OCI-LY3 (cell line): ENCODE measurements around the gene CCNE1.

Experiments
- H2AFZ ChIP-seq: fragments of 200-600, 300-600 bp; shearing (Covaris generic); 2 replicates; pipeline ENCODE4 v1.6.0; 2014; ENCODE audit warnings: antibody characterized with exemption, low read depth, low read length
- H3K27ac ChIP-seq: fragments of 200-600, 300-600 bp; sonication (generic); 2 replicates; pipeline ENCODE4 v1.5.1; 2014; ENCODE audit warnings: mild to moderate bottlenecking, low read length, moderate library complexity, mixed read lengths
- H3K27me3 ChIP-seq: fragments of 200-600, 300-600 bp; sonication (generic); 2 replicates; pipeline ENCODE4 v1.6.1; 2014; ENCODE audit warnings: low read depth, low read length, mixed read lengths
- H3K36me3 ChIP-seq: fragments of 200-600, 300-600 bp; sonication (generic); replicated peaks from 2 replicates; pipeline ENCODE3; 2014; ENCODE audit warnings: low read depth, low read length, mixed read lengths
- H3K4me1 ChIP-seq: fragments of 300-600, 200-600 bp; sonication (generic); 2 replicates; pipeline ENCODE4 v1.6.1; 2014; ENCODE audit warnings: low read length, mixed read lengths
- H3K4me2 ChIP-seq: fragments of 200-600, 300-600 bp; sonication (generic); 2 replicates; pipeline ENCODE4 v1.6.1; 2014; ENCODE audit warnings: low read length, mixed read lengths
- H3K4me3 ChIP-seq: fragments of 300-600, 200-600 bp; sonication (generic); 2 replicates; pipeline ENCODE4 v1.5.1; 2014; ENCODE audit warnings: antibody characterized with exemption, mild to moderate bottlenecking, low read length, moderate library complexity
- H3K79me2 ChIP-seq: fragments of 300-600, 200-600 bp; shearing (Covaris generic); 2 replicates; pipeline ENCODE4 v1.6.1; 2014; ENCODE audit warnings: mild to moderate bottlenecking, low read length, mixed read lengths
- H3K9ac ChIP-seq: fragments of 300-600, 200-600 bp; shearing (Covaris generic); 2 replicates; pipeline ENCODE4 v1.6.0; 2014; ENCODE audit warnings: mild to moderate bottlenecking, low read length, moderate library complexity
- H3K9me3 ChIP-seq: fragments of 200-600, 300-600 bp; shearing (Covaris generic); 2 replicates; pipeline ENCODE4 v1.6.1; 2014; ENCODE audit warnings: low read length, mixed read lengths; ENCODE audit not compliant: insufficient read depth
- H4K20me1 ChIP-seq: fragments of 200-600, 300-600 bp; sonication (generic); 2 replicates; pipeline ENCODE4 v1.6.1; 2016; ENCODE audit warnings: low read length, mixed read lengths; ENCODE audit not compliant: insufficient read depth
- CTCF ChIP-seq: fragments of 200-600, 300-600 bp; sonication (generic); IDR thresholded peaks from 2 replicates; pipeline ENCODE4 v1.5.1; 2014; ENCODE audit warnings: antibody characterized with exemption, low read length, low read depth
- EZH2phosphoT487 ChIP-seq: fragments of 200-600 bp; shearing (Covaris generic); IDR thresholded peaks from 2 replicates; pipeline ENCODE4 v1.6.1; 2018; ENCODE audit warnings: antibody characterized with exemption, mixed run types, low read depth

Gene CCNE1

GRCh38 chr19:29850482-29850881 is 38.7 kb downstream of the CCNE1 start:
- no peak overlapping the region for H3K4me2 ChIP-seq
- TF ChIP-seq CTCF (no peak), EZH2phosphoT487 (no peak)
- H3K4me1 ChIP-seq: peaks cover 9% of the 10 kb centered on the region; the same call in 1 of the 2 replicates
- no peaks in the 10 kb centered on the region for H3K9me3 ChIP-seq
- no peaks in the 10 kb centered on the region for H4K20me1 ChIP-seq
- H3K4me3 ChIP-seq: no peak overlapping the region
- peaks cover 30% of the 10 kb centered on the region for H3K27me3 ChIP-seq
- H2AFZ ChIP-seq: no peak overlapping the region
- H3K27ac ChIP-seq: no peak overlapping the region
- H3K79me2 ChIP-seq: no peaks in the 10 kb centered on the region
- no peak overlapping the region for H3K9ac ChIP-seq
- H3K36me3 ChIP-seq: no peaks in the 10 kb centered on the region

DNA sequence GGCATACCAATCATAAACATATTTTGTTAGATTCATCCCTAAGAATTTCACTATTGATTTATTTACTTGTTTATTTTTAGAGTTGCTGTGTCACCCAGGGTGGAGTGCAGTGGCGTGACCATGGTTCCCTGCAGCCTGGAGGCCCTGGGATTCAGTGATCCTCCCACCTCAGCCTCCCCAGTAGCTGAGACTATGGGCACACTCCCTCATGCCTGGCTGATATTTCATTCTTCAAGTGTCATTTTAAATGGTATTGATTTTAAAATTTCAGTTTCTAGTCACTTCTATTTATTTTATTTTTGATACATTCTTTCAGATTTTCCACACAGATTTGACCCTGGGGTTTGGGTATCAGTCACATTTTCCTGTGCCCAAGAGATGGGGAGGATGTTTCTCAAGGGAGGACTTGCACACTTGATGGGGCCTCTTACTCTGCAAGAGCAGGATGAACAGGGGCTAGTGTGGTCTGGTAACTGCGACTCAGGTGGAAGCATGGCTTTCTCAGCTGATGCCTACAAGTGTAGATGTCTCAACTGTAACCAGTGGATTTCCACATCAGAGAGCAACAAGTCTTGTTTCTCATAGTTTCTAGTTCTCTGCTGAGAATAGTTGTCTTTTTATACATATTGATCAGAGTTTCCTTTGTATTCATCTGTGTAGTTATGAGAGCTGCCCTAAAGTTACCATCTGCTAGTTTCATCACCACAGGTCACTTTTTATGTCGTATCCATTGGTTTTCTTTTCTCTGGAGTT is 40.2 kb downstream of the CCNE1 start:
- Histone ChIP-seq H3K4me2 (no peak overlapping the region), H3K79me2 (no peaks in the 10 kb centered on the region), H2AFZ (no peak overlapping the region), H3K9me3 (no peaks in the 10 kb centered on the region), H3K4me1 (peaks cover 4% of the 10 kb centered on the region; the same call in 1 of the 2 replicates), H4K20me1 (no peaks in the 10 kb centered on the region), H3K4me3 (no peak overlapping the region), H3K27me3 (peaks cover 30% of the 10 kb centered on the region), H3K9ac (no peak overlapping the region), H3K36me3 (no peaks in the 10 kb centered on the region), H3K27ac (no peak overlapping the region)
- no peak for TF ChIP-seq CTCF
- TF ChIP-seq EZH2phosphoT487: no peak

DNA sequence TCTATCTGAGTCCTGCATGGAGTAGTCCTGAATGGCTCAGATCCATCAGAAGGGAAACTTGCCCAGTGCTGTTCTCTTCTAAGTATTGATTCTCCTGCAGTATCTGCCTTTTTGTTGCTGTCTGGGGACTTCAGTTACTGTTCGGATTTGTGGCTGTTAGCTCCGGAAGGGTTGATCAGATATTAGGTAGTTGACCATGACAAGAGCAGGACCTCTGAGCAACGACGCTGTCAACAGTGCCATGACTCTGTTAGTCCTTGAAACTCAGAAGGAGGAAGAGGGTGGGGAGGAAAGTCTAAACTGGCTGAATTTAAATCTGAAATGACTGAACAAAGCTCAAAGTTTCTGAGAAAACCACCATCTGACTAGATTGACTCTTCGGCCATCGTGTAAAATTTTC is 42.2 kb downstream of the CCNE1 start:
- TF ChIP-seq CTCF (no peak), EZH2phosphoT487 (no peak)
- H3K4me3 ChIP-seq: no peak overlapping the region
- H4K20me1 ChIP-seq: no peaks in the 10 kb centered on the region
- no peak overlapping the region for H3K9ac ChIP-seq
- peaks cover 7% of the 10 kb centered on the region; the same call in 1 of the 2 replicates for H3K4me1 ChIP-seq
- no peak overlapping the region for H3K4me2 ChIP-seq
- H3K36me3 ChIP-seq: no peaks in the 10 kb centered on the region
- H3K27me3 ChIP-seq: peaks cover 30% of the 10 kb centered on the region; the same call in 1 of the 2 replicates
- no peak overlapping the region for H3K27ac ChIP-seq
- H3K79me2 ChIP-seq: no peaks in the 10 kb centered on the region
- no peak overlapping the region for H2AFZ ChIP-seq
- no peaks in the 10 kb centered on the region for H3K9me3 ChIP-seq

- Histone ChIP-seq H3K36me3 (no peaks in the 10 kb centered on the region), H3K9me3 (no peaks in the 10 kb centered on the region), H2AFZ (no peak overlapping the region), H3K27ac (no peak overlapping the region), H3K4me3 (no peak overlapping the region), H3K27me3 (peaks cover 21% of the 10 kb centered on the region; the same call in 1 of the 2 replicates), H3K4me2 (no peak overlapping the region), H3K79me2 (no peaks in the 10 kb centered on the region), H3K9ac (no peak overlapping the region), H3K4me1 (peaks cover 7% of the 10 kb centered on the region; the same call in 1 of the 2 replicates), H4K20me1 (no peaks in the 10 kb centered on the region)
- TF ChIP-seq EZH2phosphoT487 (no peak), CTCF (no peak)
Observed at GRCh38 chr19:29855087-29855486, 43.3 kb downstream of the CCNE1 start.
